Measurements from ENCODE around the gene SMARCA1. TPM values are rescaled to one million over a fixed set of nuclear protein-coding genes. Genes with fewer than 3 reads are reported as not detected.

The SMARCA1 gene
- total and polyA plus RNA-seq, 2 experiments from 2014 or later, result 36.9 to 38.5 TPM

GRCh38 chrX:129433945-129434344 is 89.3 kb downstream of the SMARCA1 start:
- Histone ChIP-seq H3K27me3 (replicated peaks; ENCODE audit: insufficient read depth) (no peaks in the 10 kb centered on the region), H3K4me3 (no peak overlapping the region), H3K4me2 (ENCODE audit: unreplicated experiment) (no peak overlapping the region), H3F3A (ENCODE audit: insufficient read depth) (no peaks in the 10 kb centered on the region), H3K9me2 (ENCODE audit: insufficient read depth) (no peaks in the 10 kb centered on the region), H2AFZ (no peak overlapping the region), H3K9me3 (ENCODE audit: low read depth) (no peaks in the 10 kb centered on the region), H3K9ac (no peak overlapping the region), H4K20me1 (ENCODE audit: insufficient read depth) (no peaks in the 10 kb centered on the region), H3K27ac (no peak overlapping the region), H3K79me2 (ENCODE audit: insufficient read depth) (no peaks in the 10 kb centered on the region), H3K4me1 (ENCODE audit: insufficient read depth) (no peaks in the 10 kb centered on the region), H3K36me3 (ENCODE audit: low read depth) (no peaks in the 10 kb centered on the region)
- DNase-seq, result no peak
- in situ Hi-C loops (cut with MboI), result no loop called here
- WGBS, 2 experiments (ENCODE audit: low coverage in 1 of 2, low lambda C conversion rate in 2 of 2, missing lambda C conversion rate in 2 of 2), result 95 to 100% methylated on average over 3 of the region's 3 CpGs
- no peak for TF ChIP-seq EZH2phosphoT487 (IDR thresholded peaks at IDR 0.05; ENCODE audit: insufficient read depth, low read depth)
- TF ChIP-seq EZH2 (IDR thresholded peaks at IDR 0.05; ENCODE audit: insufficient read depth, poor library complexity, severe bottlenecking), result no peak

GRCh38 chrX:129433461-129433860 is 89.8 kb downstream of the SMARCA1 start:
- in situ Hi-C loops (cut with MboI), result no loop called here
- Histone ChIP-seq H3K27me3 (replicated peaks; ENCODE audit: insufficient read depth) (no peaks in the 10 kb centered on the region), H3K79me2 (ENCODE audit: insufficient read depth) (no peaks in the 10 kb centered on the region), H3K36me3 (ENCODE audit: low read depth) (no peaks in the 10 kb centered on the region), H3K4me1 (ENCODE audit: insufficient read depth) (no peaks in the 10 kb centered on the region), H4K20me1 (ENCODE audit: insufficient read depth) (no peaks in the 10 kb centered on the region), H3K9ac (no peak overlapping the region), H3K27ac (no peak overlapping the region), H3F3A (ENCODE audit: insufficient read depth) (no peaks in the 10 kb centered on the region), H2AFZ (no peak overlapping the region), H3K4me3 (no peak overlapping the region), H3K4me2 (ENCODE audit: unreplicated experiment) (no peak overlapping the region), H3K9me2 (ENCODE audit: insufficient read depth) (no peaks in the 10 kb centered on the region), H3K9me3 (ENCODE audit: low read depth) (no peaks in the 10 kb centered on the region)
- DNase-seq, result no peak
- 92 to 97% methylated on average over 2 of the region's 2 CpGs for WGBS, 2 experiments (ENCODE audit: low coverage in 1 of 2, low lambda C conversion rate in 2 of 2, missing lambda C conversion rate in 2 of 2)
- no peak for TF ChIP-seq EZH2 (IDR thresholded peaks at IDR 0.05; ENCODE audit: insufficient read depth, poor library complexity, severe bottlenecking)
- TF ChIP-seq EZH2phosphoT487 (IDR thresholded peaks at IDR 0.05; ENCODE audit: insufficient read depth, low read depth), result no peak

GRCh38 chrX:129427267-129427666 is 96.0 kb downstream of the SMARCA1 start:
- H3K4me2 ChIP-seq (ENCODE audit: unreplicated experiment), result no peak overlapping the region
- no peaks in the 10 kb centered on the region for H3K4me1 ChIP-seq (ENCODE audit: insufficient read depth)
- no peaks in the 10 kb centered on the region for H3K27me3 ChIP-seq (replicated peaks; ENCODE audit: insufficient read depth)
- no peak overlapping the region for H3K4me3 ChIP-seq
- H3K9me3 ChIP-seq (ENCODE audit: low read depth), result no peaks in the 10 kb centered on the region
- H4K20me1 ChIP-seq (ENCODE audit: insufficient read depth), result no peaks in the 10 kb centered on the region
- in situ Hi-C loops (cut with MboI), result no loop called here
- no peak overlapping the region for H3K27ac ChIP-seq
- H3K9me2 ChIP-seq (ENCODE audit: insufficient read depth), result no peaks in the 10 kb centered on the region
- no peaks in the 10 kb centered on the region for H3K36me3 ChIP-seq (ENCODE audit: low read depth)
- no peak for DNase-seq
- H3K79me2 ChIP-seq (ENCODE audit: insufficient read depth), result no peaks in the 10 kb centered on the region
- 80 to 100% methylated on average over 1 of the region's 1 CpG for WGBS, 2 experiments (ENCODE audit: low coverage in 1 of 2, low lambda C conversion rate in 2 of 2, missing lambda C conversion rate in 2 of 2)
- H2AFZ ChIP-seq, result no peak overlapping the region
- TF ChIP-seq EZH2 (IDR thresholded peaks at IDR 0.05; ENCODE audit: insufficient read depth, poor library complexity, severe bottlenecking) (no peak), EZH2phosphoT487 (IDR thresholded peaks at IDR 0.05; ENCODE audit: insufficient read depth, low read depth) (no peak)
- no peak overlapping the region for H3K9ac ChIP-seq
- H3F3A ChIP-seq (ENCODE audit: insufficient read depth), result no peaks in the 10 kb centered on the region

- H3K79me2 ChIP-seq (ENCODE audit: insufficient read depth), result no peaks in the 10 kb centered on the region
- H3K27me3 ChIP-seq (replicated peaks; ENCODE audit: insufficient read depth), result no peaks in the 10 kb centered on the region
- no peak overlapping the region for H3K4me2 ChIP-seq (ENCODE audit: unreplicated experiment)
- no peak overlapping the region for H3K9ac ChIP-seq
- TF ChIP-seq EZH2phosphoT487 (IDR thresholded peaks at IDR 0.05; ENCODE audit: insufficient read depth, low read depth), result no peak
- TF ChIP-seq EZH2 (IDR thresholded peaks at IDR 0.05; ENCODE audit: insufficient read depth, poor library complexity, severe bottlenecking), result no peak
- no peak overlapping the region for H2AFZ ChIP-seq
- in situ Hi-C loops (cut with MboI), result no loop called here
- no peak overlapping the region for H3K4me3 ChIP-seq
- WGBS, 2 experiments (ENCODE audit: low coverage in 1 of 2, low lambda C conversion rate in 2 of 2, missing lambda C conversion rate in 2 of 2), result 68 to 72% methylated on average over 4 of the region's 4 CpGs
- no peak for DNase-seq
- H3K36me3 ChIP-seq (ENCODE audit: low read depth), result no peaks in the 10 kb centered on the region
- H3F3A ChIP-seq (ENCODE audit: insufficient read depth), result no peaks in the 10 kb centered on the region
- H4K20me1 ChIP-seq (ENCODE audit: insufficient read depth), result no peaks in the 10 kb centered on the region
- no peaks in the 10 kb centered on the region for H3K9me3 ChIP-seq (ENCODE audit: low read depth)
- H3K27ac ChIP-seq, result no peak overlapping the region
- H3K4me1 ChIP-seq (ENCODE audit: insufficient read depth), result no peaks in the 10 kb centered on the region
- no peaks in the 10 kb centered on the region for H3K9me2 ChIP-seq (ENCODE audit: insufficient read depth)
Observed at GRCh38 chrX:129423191-129423590, 100.1 kb downstream of the SMARCA1 start.

GRCh38 chrX:129404670-129405008 is 118.7 kb downstream of the SMARCA1 start:
- H3K27ac ChIP-seq, result no peak overlapping the region
- no peak for DNase-seq
- H3K9ac ChIP-seq, result no peak overlapping the region
- H3K9me2 ChIP-seq (ENCODE audit: insufficient read depth), result no peaks in the 10 kb centered on the region
- H3K9me3 ChIP-seq (ENCODE audit: low read depth), result no peaks in the 10 kb centered on the region
- no peak for TF ChIP-seq EZH2phosphoT487 (IDR thresholded peaks at IDR 0.05; ENCODE audit: insufficient read depth, low read depth)
- H3K36me3 ChIP-seq (ENCODE audit: low read depth), result no peaks in the 10 kb centered on the region
- no peak overlapping the region for H3K4me2 ChIP-seq (ENCODE audit: unreplicated experiment)
- no peak overlapping the region for H3K4me3 ChIP-seq
- 5 to 30% methylated on average over 2 of the region's 2 CpGs for WGBS, 2 experiments (ENCODE audit: low coverage in 1 of 2, low lambda C conversion rate in 2 of 2, missing lambda C conversion rate in 2 of 2)
- in situ Hi-C loops (cut with MboI), result no loop called here
- H3K4me1 ChIP-seq (ENCODE audit: insufficient read depth), result no peaks in the 10 kb centered on the region
- no peaks in the 10 kb centered on the region for H3F3A ChIP-seq (ENCODE audit: insufficient read depth)
- no peaks in the 10 kb centered on the region for H3K79me2 ChIP-seq (ENCODE audit: insufficient read depth)
- no peak overlapping the region for H2AFZ ChIP-seq
- H4K20me1 ChIP-seq (ENCODE audit: insufficient read depth), result no peaks in the 10 kb centered on the region
- H3K27me3 ChIP-seq (replicated peaks; ENCODE audit: insufficient read depth), result no peaks in the 10 kb centered on the region

All from GM23248 (cell line).